Fibroblast of peridontal ligament (primary cell): Measurements from ENCODE around the gene COMMD4.

Experiments used
- DNase-seq: peaks from one replicate; pipeline ENCODE4 v3.0.0-alpha.2; 2010; ENCODE audit errors: extremely low read depth

Gene COMMD4

GRCh38 chr15:75356006-75356405, 20.1 kb downstream of the COMMD4 start:
- no peak for DNase-seq

DNA sequence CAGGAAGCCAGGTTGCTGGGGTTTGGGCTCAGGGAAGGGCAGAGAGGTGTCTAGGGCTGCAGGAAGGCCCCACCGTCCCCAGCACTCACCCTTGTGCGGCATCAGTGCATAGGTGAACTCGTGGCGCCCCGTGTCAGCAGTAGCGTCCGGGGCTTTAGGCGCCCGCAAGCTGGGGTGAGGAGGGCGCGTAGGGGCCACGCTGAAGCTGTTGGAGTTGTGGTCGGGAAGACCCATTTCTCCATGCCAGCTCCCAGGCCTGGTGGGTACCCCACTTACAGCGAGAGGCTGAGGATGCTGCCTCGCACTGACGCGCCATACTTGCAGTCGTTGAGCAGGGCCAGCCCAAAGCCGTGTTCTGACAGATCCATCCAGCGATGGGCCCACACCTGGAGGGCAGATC, 20.7 kb downstream of the COMMD4 start:
- no peak for DNase-seq

GRCh38 chr15:75357976-75358673, 22.3 kb downstream of the COMMD4 start:
- DNase-seq = no peak

DNA sequence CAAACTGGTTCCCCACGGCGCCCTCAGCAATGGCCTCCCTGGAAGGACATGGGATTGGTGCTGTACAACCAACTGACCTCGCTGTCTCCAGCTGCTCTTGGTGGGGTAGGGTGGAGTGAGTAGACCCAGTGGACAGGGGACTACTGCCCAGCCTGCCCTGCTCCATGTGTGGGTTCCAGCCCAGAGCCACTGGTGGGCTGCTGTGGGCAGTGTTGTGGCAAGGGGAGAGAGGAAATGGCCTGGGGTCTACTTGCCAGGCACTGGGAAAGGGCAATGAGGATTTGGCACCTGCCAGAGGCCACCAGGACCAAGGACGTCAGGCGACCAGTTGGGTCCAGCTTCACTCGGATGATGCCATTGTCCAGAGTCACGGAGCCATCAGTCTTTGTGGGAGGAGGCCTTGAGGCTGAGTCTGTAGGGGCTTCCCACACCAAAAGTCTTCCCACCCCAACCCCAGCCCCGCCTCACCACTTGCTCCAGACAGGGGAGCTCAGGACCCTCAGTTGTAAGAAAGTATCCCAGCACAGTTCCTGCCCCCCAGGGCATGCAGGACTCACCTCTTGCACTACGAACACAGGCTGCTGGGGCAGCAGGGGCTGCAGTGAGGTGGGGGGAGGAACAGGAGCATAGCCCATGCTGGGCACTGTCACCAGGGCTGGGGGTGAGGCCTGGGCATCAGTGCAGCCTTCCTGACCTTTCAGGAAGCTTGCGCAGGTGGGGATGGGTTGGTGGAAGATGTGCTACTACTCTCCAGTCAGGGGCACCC, 23.1 kb downstream of the COMMD4 start:
- no peak for DNase-seq

DNA sequence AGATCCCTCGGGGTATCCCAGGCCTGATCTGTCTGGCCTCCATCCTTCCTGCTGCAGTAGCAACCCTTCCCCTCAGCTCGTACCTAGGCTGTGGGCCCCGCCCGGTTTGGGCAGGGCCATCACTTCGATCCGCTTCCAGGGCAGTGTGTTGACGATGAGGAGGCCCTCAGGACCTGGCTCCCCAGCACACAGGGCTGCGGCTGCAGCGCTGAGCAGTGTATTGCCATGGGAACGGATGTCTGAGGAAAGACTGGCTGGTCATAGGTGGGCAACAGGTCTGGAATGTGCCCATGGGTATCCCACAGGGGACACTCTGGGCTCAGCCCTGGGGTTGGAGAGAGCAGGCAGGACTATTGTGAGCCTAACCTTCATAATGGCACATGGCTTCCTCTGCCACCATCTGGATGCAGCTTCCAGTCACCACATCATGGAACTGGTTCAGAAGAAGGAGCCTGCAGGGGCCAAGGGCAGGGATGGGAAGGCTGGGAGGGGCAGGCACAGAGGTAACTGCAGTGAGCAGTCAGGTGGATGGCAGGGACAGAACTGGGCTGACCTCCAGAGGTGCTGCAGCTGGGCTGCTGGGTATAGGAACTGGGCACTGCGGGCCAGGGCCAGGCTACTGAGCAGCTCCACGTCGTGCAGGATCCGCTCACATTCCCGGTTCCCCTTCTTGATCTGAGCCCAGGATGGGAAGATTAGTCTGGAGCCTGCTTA, 23.8 kb downstream of the COMMD4 start:
- DNase-seq = no peak

DNA sequence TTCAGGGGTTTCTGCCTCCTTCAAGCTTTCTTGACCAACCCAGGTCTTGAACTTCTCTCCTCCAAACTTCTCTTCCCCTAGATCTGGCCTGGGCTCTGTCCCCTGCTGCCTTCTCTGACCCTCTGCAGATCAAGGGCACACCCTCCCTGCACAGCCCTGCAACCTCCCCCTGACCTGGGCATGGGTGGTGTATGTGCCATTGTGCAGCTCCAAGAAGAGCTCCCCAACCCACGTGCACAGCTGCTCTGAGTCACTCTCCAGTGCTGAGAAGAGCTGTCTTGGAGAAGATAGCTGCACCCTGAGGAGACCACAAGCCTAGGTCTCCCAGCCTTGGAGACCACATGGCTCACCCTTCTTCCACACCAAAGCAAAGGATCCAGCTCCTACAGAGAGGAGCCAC, 24.5 kb downstream of the COMMD4 start:
- no peak for DNase-seq

GRCh38 chr15:75360856-75361255, 25.0 kb downstream of the COMMD4 start:
- no peak for DNase-seq

GRCh38 chr15:75361361-75361988, 25.6 kb downstream of the COMMD4 start:
- no peak for DNase-seq

DNA sequence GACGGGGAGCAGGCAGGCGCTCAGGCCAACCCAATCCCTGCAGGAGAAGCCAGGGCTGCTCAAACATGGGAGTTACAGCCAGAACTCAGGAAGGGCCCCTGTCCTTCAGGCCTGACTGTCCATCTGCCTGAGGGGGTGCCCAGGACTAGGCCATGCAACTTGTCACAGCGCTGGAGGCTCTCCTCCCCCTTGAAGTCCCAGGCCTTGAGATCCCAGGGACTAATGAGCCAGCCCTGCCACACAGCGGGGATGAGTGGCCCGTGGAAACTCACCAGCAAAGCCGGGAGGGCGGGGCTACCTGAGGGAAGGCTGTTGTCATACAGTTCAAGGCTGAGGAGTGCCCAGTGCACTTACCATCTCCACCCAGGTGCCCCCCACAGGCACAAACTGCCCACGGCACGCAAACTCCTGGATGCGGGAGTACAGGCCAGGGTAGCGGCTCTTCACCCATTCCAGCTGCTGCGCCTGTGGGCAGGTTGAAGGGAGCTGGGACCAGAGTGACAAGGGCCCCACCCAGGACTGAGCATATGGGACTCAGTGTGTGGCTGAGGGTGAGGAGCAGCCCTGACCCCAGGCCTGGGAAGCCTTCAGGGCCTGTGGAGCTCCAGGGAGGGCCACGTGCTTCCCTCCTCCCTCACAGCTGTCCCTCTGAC, 26.3 kb downstream of the COMMD4 start:
- DNase-seq = no peak

DNA sequence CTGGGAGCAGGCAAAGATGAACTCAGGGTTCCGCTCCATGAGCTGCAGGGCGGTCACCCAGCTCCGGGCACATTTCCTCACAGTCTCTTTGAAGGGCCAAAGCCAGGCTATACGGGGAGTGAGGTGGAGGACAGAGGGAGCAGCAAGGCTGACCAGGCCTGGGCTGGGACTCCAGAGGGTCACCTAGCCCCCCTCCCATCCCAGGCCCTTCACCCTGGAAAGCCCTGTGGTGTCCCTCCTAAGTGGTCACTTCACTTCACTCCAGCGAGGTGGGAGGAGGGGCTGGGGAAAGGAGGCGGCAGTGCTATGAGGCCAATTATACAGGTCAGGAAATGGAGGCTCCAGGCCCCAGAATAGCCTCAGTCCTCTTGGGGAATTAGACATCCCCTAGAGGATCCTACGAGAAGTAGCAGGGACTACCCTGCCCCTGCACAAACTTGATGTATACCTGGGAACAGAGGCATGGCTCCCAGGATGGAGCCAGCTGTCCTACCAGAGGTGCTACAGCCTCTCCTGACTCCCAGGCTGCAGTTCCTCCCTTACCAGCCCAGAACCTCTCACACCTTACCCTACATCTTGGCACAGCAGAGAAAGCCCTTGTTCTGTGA, 26.9 kb downstream of the COMMD4 start:
- no peak for DNase-seq

DNA sequence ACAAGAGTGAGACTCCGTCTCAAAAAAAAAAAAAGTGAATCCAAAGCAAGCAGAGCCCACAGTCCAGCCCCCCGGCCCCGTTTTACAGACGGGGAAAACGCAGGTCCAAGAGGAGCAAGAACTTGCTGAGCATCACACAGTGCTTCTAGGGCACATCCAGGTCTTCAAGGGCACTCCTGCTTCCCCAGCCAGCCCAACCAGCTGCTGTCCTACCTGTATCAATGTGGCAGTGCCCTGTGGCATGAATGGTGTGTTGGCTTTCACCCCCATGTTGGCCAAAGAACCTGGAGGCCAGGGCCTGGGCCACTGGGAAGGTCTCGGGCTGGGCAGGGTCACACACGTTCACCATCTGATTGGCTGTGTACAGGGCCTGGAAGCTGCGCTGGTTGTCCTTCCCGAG, 27.9 kb downstream of the COMMD4 start:
- no peak for DNase-seq

GRCh38 chr15:75364881-75365280, 29.0 kb downstream of the COMMD4 start:
- no peak for DNase-seq

DNA sequence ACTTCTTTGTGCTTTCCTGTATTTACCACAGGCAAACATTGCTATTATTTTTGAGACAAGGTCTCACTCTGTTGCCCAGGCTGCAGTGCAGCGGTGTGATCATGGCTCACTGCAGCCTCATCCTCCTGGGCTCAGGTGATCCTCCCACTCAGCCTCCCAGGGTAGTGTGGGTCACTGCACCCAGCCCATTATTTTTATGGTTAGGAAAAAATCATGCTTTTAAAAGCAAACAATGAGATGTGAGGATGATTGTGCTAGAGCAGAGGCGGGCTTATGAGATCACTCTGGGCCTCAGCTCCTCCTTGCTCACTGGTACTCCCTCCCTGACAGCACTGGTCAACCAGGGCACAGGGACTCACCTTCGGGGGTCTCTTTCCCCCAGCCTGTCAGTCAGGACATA, 30.3 kb downstream of the COMMD4 start:
- DNase-seq = no peak

DNA sequence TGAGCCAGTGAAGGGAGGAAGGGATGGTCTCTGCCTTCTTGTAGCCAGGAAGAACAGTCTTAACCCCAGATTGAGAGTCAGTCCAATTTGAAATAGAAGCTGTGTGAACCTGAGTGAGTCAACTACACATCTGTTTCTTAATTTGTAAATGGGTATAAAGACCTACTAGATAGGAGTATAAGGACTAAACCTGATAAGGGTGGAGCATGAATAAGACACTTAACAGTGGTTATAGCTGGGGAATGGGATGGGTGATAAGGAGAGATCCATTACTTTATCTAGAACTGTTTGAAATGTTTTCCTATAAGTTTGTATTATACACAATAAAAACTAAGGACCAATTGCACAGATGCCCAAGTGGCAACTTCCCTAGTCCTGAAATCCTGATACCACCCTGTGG, 31.1 kb downstream of the COMMD4 start:
- DNase-seq = no peak

- DNase-seq = no peak
Measured at GRCh38 chr15:75367406-75367912, 31.6 kb downstream of the COMMD4 start.

- DNase-seq = peak; percentile 88
Measured at GRCh38 chr15:75367913-75368688, 32.2 kb downstream of the COMMD4 start, which contains the start of gene MAN2C1. TSS of gene MAN2C1 (minus strand) at chr15:75368607. CDS start at chr15:75368583, 24 bp downstream.

- no peak for DNase-seq
Measured at GRCh38 chr15:75368689-75369239, 32.9 kb downstream of the COMMD4 start.

- DNase-seq = no peak
Measured at GRCh38 chr15:75369897-75370581, 34.2 kb downstream of the COMMD4 start.

- no peak for DNase-seq
Measured at GRCh38 chr15:75371486-75371885, 35.6 kb downstream of the COMMD4 start.
